GM12878 (cell line): ENCODE results near the gene CYP46A1. TPM values are rescaled to one million over a fixed set of nuclear protein-coding genes. Genes with fewer than 3 reads are reported as not detected.
A peak's percentile ranks its signal among the peaks of the same experiment; 100 is the strongest.

Experiments used
- ATAC-seq: fragments of 200-7000 bp; cut with Tn5 transposase; 3 replicates; pipeline ENCODE4 v1.9.1; 2020; ENCODE audit warnings: mild to moderate bottlenecking, moderate library complexity
- BruUV-seq: library from RNA; stranded (reverse); fragments of 400-500 nt; replicated peaks from 2 replicates; lab custom pipeline; 2021; lab: Mats Ljungman, UMichigan
- CTCF ChIA-PET: fragments of 300-600 bp; sonication (Branson Sonifier 250); formaldehyde crosslinking; extraction: SDS; loops from one replicate; lab custom pipeline; 2021; ENCODE audit warnings: inconsistent platforms; lab: Yijun Ruan, JAX
- POLR2A ChIA-PET: fragments of 350-600 bp; formaldehyde crosslinking; extraction: SDS; loops from one replicate; lab custom pipeline; 2021; ENCODE audit warnings: inconsistent platforms; lab: Charles Lee
- RAD21 ChIA-PET: fragments of 300-600 bp; sonication (Branson Sonifier 250); formaldehyde crosslinking; loops from one replicate; lab custom pipeline; 2023; ENCODE audit warnings: antibody characterized with exemption; ENCODE audit not compliant: unreplicated experiment; lab: Charles Lee
- SMC1A ChIA-PET: fragments of 300-600 bp; sonication (Branson Sonifier 250); formaldehyde crosslinking; loops from one replicate; lab custom pipeline; 2023; ENCODE audit not compliant: unreplicated experiment, uncharacterized antibody; lab: Charles Lee
- DNase-seq: peaks from one replicate; pipeline ENCODE4 v3.0.0-alpha.2; 2011; ENCODE audit warnings: low read depth, low spot score
- FAIRE-seq: peaks from 3 replicates; lab custom pipeline; 2011; peaks lifted over from hg19 to GRCh38; lab: Jason Lieb, UNC
- H2AFZ ChIP-seq: 2 replicates; pipeline ENCODE4 v1.6.0; 2011; ENCODE audit warnings: low read depth, low read length, control low read depth; ENCODE audit not compliant: control insufficient read depth
- H3K27ac ChIP-seq: 2 replicates; pipeline ENCODE4 v1.5.1; 2011; ENCODE audit warnings: control low read depth; ENCODE audit not compliant: control insufficient read depth, insufficient read depth
- H3K27me3 ChIP-seq, 2 experiments: replicated peaks in 1 of 2; 2 replicates each; pipeline versions ENCODE4 v1.6.0 to v1.6.1; 2011; ENCODE audit warnings: low read length in 1 of 2; ENCODE audit not compliant: control insufficient read depth in 2 of 2, insufficient read depth in 2 of 2
- H3K36me3 ChIP-seq, 2 experiments: 2 replicates each; pipeline ENCODE4 v1.5.1; 2011; ENCODE audit warnings: low read length in 1 of 2; ENCODE audit not compliant: control insufficient read depth in 2 of 2, insufficient read depth in 2 of 2
- H3K4me1 ChIP-seq: 2 replicates; pipeline ENCODE4 v1.6.1; 2011; ENCODE audit warnings: mild to moderate bottlenecking, low read length, moderate library complexity, mixed read lengths; ENCODE audit not compliant: control insufficient read depth, insufficient read depth
- H3K4me2 ChIP-seq: 2 replicates; pipeline ENCODE4 v1.6.0; 2011; ENCODE audit warnings: control low read depth; ENCODE audit not compliant: control insufficient read depth, insufficient read depth
- H3K4me3 ChIP-seq: fragments of 200-600 bp; sonication (generic); 2 replicates; pipeline ENCODE4 v1.5.1; 2016
- H3K79me2 ChIP-seq: 2 replicates; pipeline ENCODE4 v1.6.0; 2011; ENCODE audit warnings: low read length; ENCODE audit not compliant: control insufficient read depth, insufficient read depth
- H3K9ac ChIP-seq: 2 replicates; pipeline ENCODE4 v1.8.0; 2011; ENCODE audit warnings: low read length, control low read depth, mixed read lengths; ENCODE audit not compliant: control insufficient read depth, insufficient read depth
- H3K9me3 ChIP-seq: replicated peaks from 3 replicates; pipeline ENCODE4 v1.5.1; 2011; ENCODE audit warnings: mild to moderate bottlenecking, low read length; ENCODE audit not compliant: control insufficient read depth, insufficient read depth
- H4K20me1 ChIP-seq: 2 replicates; pipeline ENCODE4 v1.6.0; 2011; ENCODE audit not compliant: control insufficient read depth, insufficient read depth
- BRCA1 ChIP-seq: IDR thresholded peaks from 2 replicates; pipeline ENCODE4 v1.6.1; 2011; ENCODE audit warnings: low read depth, low read length, improper control_type of control experiment
- EP300 ChIP-seq, 2 experiments: fragments of 150-350 bp in 1 of 2; IDR thresholded peaks; 2 replicates each; pipeline ENCODE4 v1.6.1; 2011 to 2012; ENCODE audit warnings: low read depth in 2 of 2, low read length in 2 of 2, borderline replicate concordance in 1 of 2, improper control_type of control experiment in 1 of 2, inconsistent platforms in 1 of 2; ENCODE audit not compliant: control insufficient read depth in 1 of 2
- ESRRA ChIP-seq: IDR thresholded peaks from 2 replicates; pipeline ENCODE4 v1.6.1; 2012; ENCODE audit warnings: mild to moderate bottlenecking, low read length, improper control_type of control experiment
- JUNB ChIP-seq: IDR thresholded peaks from 2 replicates; pipeline ENCODE4 v1.6.1; 2016; ENCODE audit warnings: antibody characterized with exemption, mild to moderate bottlenecking
- MTA2 ChIP-seq: fragments of 450-650 bp; IDR thresholded peaks from 2 replicates; pipeline ENCODE4 v1.6.1; 2016; ENCODE audit warnings: low read depth, mild to moderate bottlenecking, moderate library complexity
- NR2F1 ChIP-seq: fragments of 450-650 bp; conservative IDR thresholded peaks from 2 replicates; pipeline ENCODE4 v1.6.1; 2017; ENCODE audit warnings: mild to moderate bottlenecking
- RCOR1 ChIP-seq: conservative IDR thresholded peaks from 2 replicates; pipeline ENCODE4 v1.6.1; 2012; ENCODE audit warnings: low read depth, low read length, improper control_type of control experiment
- WGBS: methylation state at CpG from one replicate; pipeline ENCODE4 v1.1.6; 2016; ENCODE audit warnings: low lambda C conversion rate; ENCODE audit not compliant: insufficient replicate concordance, insufficient coverage; ENCODE audit errors: missing lambda C conversion rate; 5-methylcytosine and 5-hydroxymethylcytosine counted together
- in situ Hi-C: fragments of 300-500 bp; cut with MboI; formaldehyde crosslinking; loops from 9 replicates; pipeline ENCODE4 v1.14.3; 2018; ENCODE audit warnings: mixed read lengths
- intact Hi-C: fragments of 100-400 bp; cut with micrococcal nuclease; formaldehyde crosslinking; loops from one replicate; pipeline ENCODE4 v1.14.2; 2022; ENCODE audit not compliant: unreplicated experiment
- polyA plus RNA-seq, 11 experiments: library from polyadenylated mRNA; depleted of rRNA in 4 of 11; unstranded in 6 of 11; stranded (reverse) in 5 of 11; fragments of >200 nt; fragmentation: Nextera tagmentation in 4 of 11; fragmentation: Illumina TruSeq in 1 of 11; extraction: Ambion mirVana in 4 of 11; extraction: Trizol in 1 of 11; gene quantifications; 1 replicate in 1 of 11; 2 replicates in 10 of 11; pipeline versions ENCODE4 v1.2.1 to v1.2.3, GENCODE V29; 2011 to 2016; ENCODE audit warnings: inconsistent platforms in 2 of 11, missing spikeins in 2 of 11, low read depth in 1 of 11
- total RNA-seq, 4 experiments: library from RNA; depleted of rRNA in 3 of 4; stranded (reverse); fragments of >200 nt in 3 of 4; fragmentation: Illumina TruSeq in 1 of 4; extraction: Trizol in 1 of 4; gene quantifications; 2 replicates each; pipeline versions ENCODE4 v1.2.1 to v1.2.3, GENCODE V29; 2013 to 2021
- TF ChIP-seq, protein P1 (sequence below): fragments of 450-650 bp; IDR thresholded peaks from 2 replicates; pipeline ENCODE4 v1.6.1; 2017; ENCODE audit warnings: mild to moderate bottlenecking, low read depth, inconsistent platforms; ENCODE audit not compliant: poor library complexity, severe bottlenecking
- TF ChIP-seq, protein P2 (sequence below): IDR thresholded peaks from 2 replicates; pipeline ENCODE4 v1.6.1; 2011; ENCODE audit warnings: mild to moderate bottlenecking, low read depth, low read length, moderate library complexity; ENCODE audit not compliant: insufficient replicate concordance
- TF ChIP-seq, protein P3 (sequence below): fragments of 450-650 bp; formaldehyde crosslinking; IDR thresholded peaks from 2 replicates; pipeline ENCODE4 v1.5.0; 2022; ENCODE audit warnings: mild to moderate bottlenecking, missing genetic modification characterization
- TF ChIP-seq, protein P4 (sequence below): fragments of 450-650 bp; IDR thresholded peaks from 2 replicates; pipeline ENCODE4 v1.6.1; 2017; ENCODE audit warnings: mild to moderate bottlenecking

CYP46A1 gene
- total and polyA plus RNA-seq, 10 of the 15 experiments (the other 5 are each of a cell fraction or from before 2014, with no cell fraction given) = 0.04 to 0.11 TPM; not detected in 8

DNA sequence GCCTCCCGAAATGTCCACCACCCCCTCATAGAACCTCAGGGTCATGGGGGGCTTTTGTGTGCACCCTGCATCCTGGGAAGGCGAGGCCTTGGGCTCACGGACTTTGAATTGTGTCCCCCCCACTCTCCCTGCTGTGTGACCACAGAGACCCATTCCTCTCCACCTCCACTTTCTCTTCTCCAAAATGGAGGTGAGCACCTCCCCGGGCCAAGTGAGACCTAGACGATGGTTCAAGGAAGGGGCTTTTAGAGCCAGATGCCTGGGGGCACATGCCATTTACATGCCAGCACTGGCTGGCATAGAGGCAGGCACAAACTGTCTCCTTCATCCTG lies 33.5 kb downstream of the CYP46A1 start (continued):
- TF ChIP-seq, protein P1, sequence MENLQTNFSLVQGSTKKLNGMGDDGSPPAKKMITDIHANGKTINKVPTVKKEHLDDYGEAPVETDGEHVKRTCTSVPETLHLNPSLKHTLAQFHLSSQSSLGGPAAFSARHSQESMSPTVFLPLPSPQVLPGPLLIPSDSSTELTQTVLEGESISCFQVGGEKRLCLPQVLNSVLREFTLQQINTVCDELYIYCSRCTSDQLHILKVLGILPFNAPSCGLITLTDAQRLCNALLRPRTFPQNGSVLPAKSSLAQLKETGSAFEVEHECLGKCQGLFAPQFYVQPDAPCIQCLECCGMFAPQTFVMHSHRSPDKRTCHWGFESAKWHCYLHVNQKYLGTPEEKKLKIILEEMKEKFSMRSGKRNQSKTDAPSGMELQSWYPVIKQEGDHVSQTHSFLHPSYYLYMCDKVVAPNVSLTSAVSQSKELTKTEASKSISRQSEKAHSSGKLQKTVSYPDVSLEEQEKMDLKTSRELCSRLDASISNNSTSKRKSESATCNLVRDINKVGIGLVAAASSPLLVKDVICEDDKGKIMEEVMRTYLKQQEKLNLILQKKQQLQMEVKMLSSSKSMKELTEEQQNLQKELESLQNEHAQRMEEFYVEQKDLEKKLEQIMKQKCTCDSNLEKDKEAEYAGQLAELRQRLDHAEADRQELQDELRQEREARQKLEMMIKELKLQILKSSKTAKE = no peak
- TF ChIP-seq ESRRA = no peak

DNA sequence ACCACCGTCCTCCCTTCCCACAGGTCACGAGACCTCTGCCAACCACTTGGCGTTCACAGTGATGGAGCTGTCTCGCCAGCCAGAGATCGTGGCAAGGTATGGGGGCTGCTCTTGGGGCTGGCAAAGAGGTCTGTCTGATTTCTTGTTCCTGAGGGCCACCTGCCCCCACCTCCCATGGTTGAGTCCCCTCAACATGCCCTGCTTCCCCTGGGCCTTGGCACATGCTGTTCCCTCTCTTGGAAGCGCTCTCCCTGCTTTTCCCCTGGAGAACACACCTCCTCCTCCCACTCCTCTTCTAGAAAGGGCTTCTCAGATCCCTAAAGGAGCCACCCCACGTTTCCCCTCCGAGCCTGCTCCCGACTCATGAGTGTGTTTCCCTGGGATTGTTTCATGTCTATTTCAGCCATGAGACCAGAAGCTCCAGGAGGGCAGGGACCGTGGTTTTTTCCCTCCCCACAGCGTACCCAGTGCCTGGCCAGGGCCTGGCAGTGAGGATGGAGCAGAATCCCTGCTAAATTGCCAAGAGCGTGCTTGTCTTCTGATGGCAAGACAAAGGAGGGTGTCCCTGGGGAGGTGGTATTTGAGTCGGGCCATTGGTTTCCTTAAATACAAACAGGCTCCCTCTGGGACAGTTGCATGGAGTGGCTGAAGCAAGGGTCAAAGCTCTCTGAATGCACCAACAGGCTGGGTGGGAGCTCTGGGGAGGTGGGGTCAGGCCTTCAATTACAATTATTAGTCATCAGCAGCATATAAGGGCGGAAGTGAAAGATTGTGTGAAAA lies 34.1 kb downstream of the CYP46A1 start:
- CTCF ChIA-PET = interaction anchor here (0.7 to 1.0 kb wide), 2 partner anchors 30 to 169 kb away, joined by 3 to 7 read pairs; no protein-coding TSS in a partner anchor
- no peak overlapping the region for H3K27ac ChIP-seq
- TF ChIP-seq, protein P2, sequence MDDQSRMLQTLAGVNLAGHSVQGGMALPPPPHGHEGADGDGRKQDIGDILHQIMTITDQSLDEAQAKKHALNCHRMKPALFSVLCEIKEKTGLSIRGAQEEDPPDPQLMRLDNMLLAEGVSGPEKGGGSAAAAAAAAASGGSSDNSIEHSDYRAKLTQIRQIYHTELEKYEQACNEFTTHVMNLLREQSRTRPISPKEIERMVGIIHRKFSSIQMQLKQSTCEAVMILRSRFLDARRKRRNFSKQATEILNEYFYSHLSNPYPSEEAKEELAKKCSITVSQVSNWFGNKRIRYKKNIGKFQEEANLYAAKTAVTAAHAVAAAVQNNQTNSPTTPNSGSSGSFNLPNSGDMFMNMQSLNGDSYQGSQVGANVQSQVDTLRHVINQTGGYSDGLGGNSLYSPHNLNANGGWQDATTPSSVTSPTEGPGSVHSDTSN = peak; percentile 43
- TF ChIP-seq RCOR1 (0 out of 2 replicates have a peak, but pooled peaks have one; percentile 12), EP300 (IDR thresholded peaks at IDR 0.05; ENCODE audit: borderline replicate concordance in 1 of 2, control insufficient read depth in 1 of 2, low read depth in 2 of 2, low read length in 2 of 2) (peak in 1 of 2 experiments; percentile 56; a peak in 1 of 4 replicates), JUNB (peak; percentile 73), MTA2 (peak; percentile 53; the same call in 1 of the 2 replicates), BRCA1 (no peak), NR2F1 (peak; percentile 89)
- TF ChIP-seq, protein P3, sequence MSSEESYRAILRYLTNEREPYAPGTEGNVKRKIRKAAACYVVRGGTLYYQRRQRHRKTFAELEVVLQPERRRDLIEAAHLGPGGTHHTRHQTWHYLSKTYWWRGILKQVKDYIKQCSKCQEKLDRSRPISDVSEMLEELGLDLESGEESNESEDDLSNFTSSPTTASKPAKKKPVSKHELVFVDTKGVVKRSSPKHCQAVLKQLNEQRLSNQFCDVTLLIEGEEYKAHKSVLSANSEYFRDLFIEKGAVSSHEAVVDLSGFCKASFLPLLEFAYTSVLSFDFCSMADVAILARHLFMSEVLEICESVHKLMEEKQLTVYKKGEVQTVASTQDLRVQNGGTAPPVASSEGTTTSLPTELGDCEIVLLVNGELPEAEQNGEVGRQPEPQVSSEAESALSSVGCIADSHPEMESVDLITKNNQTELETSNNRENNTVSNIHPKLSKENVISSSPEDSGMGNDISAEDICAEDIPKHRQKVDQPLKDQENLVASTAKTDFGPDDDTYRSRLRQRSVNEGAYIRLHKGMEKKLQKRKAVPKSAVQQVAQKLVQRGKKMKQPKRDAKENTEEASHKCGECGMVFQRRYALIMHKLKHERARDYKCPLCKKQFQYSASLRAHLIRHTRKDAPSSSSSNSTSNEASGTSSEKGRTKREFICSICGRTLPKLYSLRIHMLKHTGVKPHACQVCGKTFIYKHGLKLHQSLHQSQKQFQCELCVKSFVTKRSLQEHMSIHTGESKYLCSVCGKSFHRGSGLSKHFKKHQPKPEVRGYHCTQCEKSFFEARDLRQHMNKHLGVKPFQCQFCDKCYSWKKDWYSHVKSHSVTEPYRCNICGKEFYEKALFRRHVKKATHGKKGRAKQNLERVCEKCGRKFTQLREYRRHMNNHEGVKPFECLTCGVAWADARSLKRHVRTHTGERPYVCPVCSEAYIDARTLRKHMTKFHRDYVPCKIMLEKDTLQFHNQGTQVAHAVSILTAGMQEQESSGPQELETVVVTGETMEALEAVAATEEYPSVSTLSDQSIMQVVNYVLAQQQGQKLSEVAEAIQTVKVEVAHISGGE = no peak
- TF ChIP-seq, protein P4, sequence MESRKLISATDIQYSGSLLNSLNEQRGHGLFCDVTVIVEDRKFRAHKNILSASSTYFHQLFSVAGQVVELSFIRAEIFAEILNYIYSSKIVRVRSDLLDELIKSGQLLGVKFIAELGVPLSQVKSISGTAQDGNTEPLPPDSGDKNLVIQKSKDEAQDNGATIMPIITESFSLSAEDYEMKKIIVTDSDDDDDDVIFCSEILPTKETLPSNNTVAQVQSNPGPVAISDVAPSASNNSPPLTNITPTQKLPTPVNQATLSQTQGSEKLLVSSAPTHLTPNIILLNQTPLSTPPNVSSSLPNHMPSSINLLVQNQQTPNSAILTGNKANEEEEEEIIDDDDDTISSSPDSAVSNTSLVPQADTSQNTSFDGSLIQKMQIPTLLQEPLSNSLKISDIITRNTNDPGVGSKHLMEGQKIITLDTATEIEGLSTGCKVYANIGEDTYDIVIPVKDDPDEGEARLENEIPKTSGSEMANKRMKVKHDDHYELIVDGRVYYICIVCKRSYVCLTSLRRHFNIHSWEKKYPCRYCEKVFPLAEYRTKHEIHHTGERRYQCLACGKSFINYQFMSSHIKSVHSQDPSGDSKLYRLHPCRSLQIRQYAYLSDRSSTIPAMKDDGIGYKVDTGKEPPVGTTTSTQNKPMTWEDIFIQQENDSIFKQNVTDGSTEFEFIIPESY = no peak

More for the DNA sequence above, 34.1 kb downstream of the CYP46A1 start:
- no peaks in the 10 kb centered on the region for H3K9me3 ChIP-seq
- no peak overlapping the region for H3K9ac ChIP-seq
- no TSS peak for BruUV-seq
- peaks cover 10% of the 10 kb centered on the region for H3K4me1 ChIP-seq
- POLR2A ChIA-PET = no interaction called here
- H4K20me1 ChIP-seq = no peaks in the 10 kb centered on the region
- H3K36me3 ChIP-seq = no peaks in the 10 kb centered on the region
- no peaks in the 10 kb centered on the region for H3K27me3 ChIP-seq
- ATAC-seq (peak; percentile 98), FAIRE-seq (peak; percentile 75), DNase-seq (peak; percentile 39)
- H2AFZ ChIP-seq = no peak overlapping the region
- intact Hi-C loops = no loop called here
- SMC1A ChIA-PET = interaction anchor here (0.5 to 1.1 kb wide), 2 partner anchors 12 to 34 kb away, joined by 3 to 4 read pairs; partner anchors contain the start of gene CYP46A1
- in situ Hi-C loops = no loop called here
- RAD21 ChIA-PET = interaction anchor here (1.3 kb wide), 1 partner anchor 34 kb away, joined by 7 read pairs; the partner anchor contains the start of gene CYP46A1
- peak overlapping the region; percentile 77 for H3K4me2 ChIP-seq
- 38% methylated on average over 14 of the region's 14 CpGs for WGBS
- peak overlapping the region; percentile 44; the same call in 1 of the 2 replicates for H3K4me3 ChIP-seq
- H3K79me2 ChIP-seq = no peaks in the 10 kb centered on the region
